GM19324 (cell line): ENCODE data around the gene ACOT12.
"Not testable (repeated sequence)": the region's sequence is repeated elsewhere in the genome, so short reads cannot be mapped to it uniquely, and the experiment has no call there.

ENCODE experiments used
- ATAC-seq: cut with Tn5 transposase; IDR thresholded peaks from one replicate; pipeline ENCODE4 v1.9.1; 2021; ENCODE audit warnings: mild to moderate bottlenecking, moderate library complexity; ENCODE audit not compliant: unreplicated experiment, low FRiP score

Gene ACOT12

GRCh38 chr5:81300921-81301270, 93.0 kb downstream of the ACOT12 start:
- no peak for ATAC-seq

- no peak for ATAC-seq
Observed at GRCh38 chr5:81297531-81297930, 96.4 kb downstream of the ACOT12 start.

GRCh38 chr5:81294021-81294420, 99.9 kb downstream of the ACOT12 start:
- ATAC-seq: not testable (repeated sequence)

GRCh38 chr5:81292130-81292529, 101.8 kb downstream of the ACOT12 start:
- ATAC-seq: no peak

GRCh38 chr5:81290146-81290545, 103.8 kb downstream of the ACOT12 start:
- no peak for ATAC-seq

- ATAC-seq: no peak
Observed at GRCh38 chr5:81288021-81288433, 105.9 kb downstream of the ACOT12 start.

- no peak for ATAC-seq
Observed at GRCh38 chr5:81286059-81286617, 107.8 kb downstream of the ACOT12 start.

GRCh38 chr5:81283976-81284375, 110.0 kb downstream of the ACOT12 start:
- ATAC-seq: no peak
